OCI-LY1 (cell line): ENCODE data around the gene PCDH12.
A peak's percentile ranks its signal among the peaks of the same experiment; 100 is the strongest.
"Not testable (repeated sequence)": the region's sequence is repeated elsewhere in the genome, so short reads cannot be mapped to it uniquely, and the experiment has no call there.

Source experiments
- H2AFZ ChIP-seq: fragments of 200-600 bp; sonication (generic), shearing (Covaris generic); 2 replicates; pipeline ENCODE4 v1.6.0; 2014; ENCODE audit warnings: antibody characterized with exemption, mild to moderate bottlenecking, low read length
- H3F3A ChIP-seq: fragments of 200-600 bp; sonication (generic), shearing (Covaris generic); 2 replicates; pipeline ENCODE4 v1.6.0; 2014; ENCODE audit warnings: mild to moderate bottlenecking, antibody characterized with exemption, low read length, moderate library complexity; ENCODE audit not compliant: insufficient read depth
- H3K27ac ChIP-seq: fragments of 200-600 bp; sonication (generic); 2 replicates; pipeline ENCODE4 v1.5.1; 2014; ENCODE audit warnings: low read length, mixed run types, mild to moderate bottlenecking, low read depth; ENCODE audit not compliant: poor library complexity, severe bottlenecking
- H3K27me3 ChIP-seq: fragments of 200-600 bp; sonication (generic); 2 replicates; pipeline ENCODE4 v1.6.0; 2014; ENCODE audit warnings: antibody characterized with exemption, mild to moderate bottlenecking, low read length, moderate library complexity; ENCODE audit not compliant: insufficient read depth
- H3K36me3 ChIP-seq: fragments of 200-600 bp; sonication (generic); 2 replicates; pipeline ENCODE4 v1.6.1; 2014; ENCODE audit warnings: mild to moderate bottlenecking, antibody characterized with exemption, low read length, moderate library complexity, mixed read lengths; ENCODE audit not compliant: insufficient read depth
- H3K4me1 ChIP-seq: fragments of 200-600 bp; sonication (generic); 2 replicates; pipeline ENCODE4 v1.5.1; 2014; ENCODE audit warnings: mild to moderate bottlenecking, low read length, moderate library complexity; ENCODE audit not compliant: insufficient read depth, severe bottlenecking
- H3K4me2 ChIP-seq: fragments of 200-600 bp; sonication (generic), shearing (Covaris generic); 2 replicates; pipeline ENCODE4 v1.6.1; 2014; ENCODE audit warnings: low read length
- H3K4me3 ChIP-seq: fragments of 200-600 bp; sonication (generic); 2 replicates; pipeline ENCODE4 v1.5.1; 2014; ENCODE audit warnings: low read length, low read depth, mild to moderate bottlenecking, mixed read lengths; ENCODE audit not compliant: poor library complexity, severe bottlenecking
- H3K79me2 ChIP-seq: fragments of 200-600 bp; shearing (Covaris generic); 2 replicates; pipeline ENCODE4 v1.6.1; 2016; ENCODE audit warnings: mixed run types, low read length, mixed read lengths; ENCODE audit not compliant: insufficient read depth
- H3K9ac ChIP-seq: fragments of 200-600 bp; sonication (generic), shearing (Covaris generic); 2 replicates; pipeline ENCODE4 v1.6.1; 2014; ENCODE audit warnings: mild to moderate bottlenecking, low read length, mixed read lengths
- H3K9me2 ChIP-seq: fragments of 200-600 bp; sonication (generic), shearing (Covaris generic); 2 replicates; pipeline ENCODE4 v1.6.1; 2014; ENCODE audit warnings: low read depth, mild to moderate bottlenecking, low read length, mixed read lengths
- H3K9me3 ChIP-seq: fragments of 200-600 bp; shearing (Covaris generic); 2 replicates; pipeline ENCODE4 v1.6.1; 2014; ENCODE audit warnings: low read length, mixed read lengths
- H4K20me1 ChIP-seq: fragments of 200-600 bp; sonication (generic), shearing (Covaris generic); 2 replicates; pipeline ENCODE4 v1.6.0; 2016; ENCODE audit warnings: mild to moderate bottlenecking, low read length; ENCODE audit not compliant: insufficient read depth
- CTCF ChIP-seq: fragments of 200-600 bp; sonication (generic), shearing (Covaris generic); IDR thresholded peaks from 2 replicates; pipeline ENCODE4 v1.5.1; 2017; ENCODE audit warnings: mild to moderate bottlenecking, antibody characterized with exemption, low read length, moderate library complexity, mixed read lengths
- EZH2 ChIP-seq: fragments of 200-600 bp; sonication (generic), shearing (Covaris generic); IDR thresholded peaks from 2 replicates; pipeline ENCODE4 v1.8.0; 2017; ENCODE audit warnings: borderline replicate concordance, mixed run types, mild to moderate bottlenecking, antibody characterized with exemption, low read length, moderate library complexity, mixed read lengths

PCDH12 gene

GRCh38 chr5:141928051-141928450, 30.0 kb downstream of the PCDH12 start:
- no peaks in the 10 kb centered on the region for H3K9me3 ChIP-seq
- no peaks in the 10 kb centered on the region for H3K27me3 ChIP-seq
- no peak overlapping the region for H3K4me2 ChIP-seq
- no peak overlapping the region for H3K27ac ChIP-seq
- no peaks in the 10 kb centered on the region for H3K9me2 ChIP-seq
- H3K9ac ChIP-seq, result no peak overlapping the region
- TF ChIP-seq EZH2 (no peak), CTCF (no peak)
- H3F3A ChIP-seq, result no peaks in the 10 kb centered on the region
- no peaks in the 10 kb centered on the region for H4K20me1 ChIP-seq
- H3K79me2 ChIP-seq, result no peaks in the 10 kb centered on the region
- H3K4me1 ChIP-seq, result peaks cover 9% of the 10 kb centered on the region
- peaks cover 62% of the 10 kb centered on the region for H3K36me3 ChIP-seq
- no peak overlapping the region for H2AFZ ChIP-seq
- no peak overlapping the region for H3K4me3 ChIP-seq

GRCh38 chr5:141926434-141926833, 31.6 kb downstream of the PCDH12 start:
- H3K27ac ChIP-seq, result no peak overlapping the region
- H3K4me3 ChIP-seq, result no peak overlapping the region
- H3K9me3 ChIP-seq, result no peaks in the 10 kb centered on the region
- H2AFZ ChIP-seq, result no peak overlapping the region
- no peaks in the 10 kb centered on the region for H3K9me2 ChIP-seq
- peaks cover 50% of the 10 kb centered on the region for H3K36me3 ChIP-seq
- H3K4me2 ChIP-seq, result no peak overlapping the region
- H3F3A ChIP-seq, result no peaks in the 10 kb centered on the region
- H3K79me2 ChIP-seq, result no peaks in the 10 kb centered on the region
- H3K4me1 ChIP-seq, result peaks cover 18% of the 10 kb centered on the region
- TF ChIP-seq CTCF (no peak), EZH2 (no peak)
- no peaks in the 10 kb centered on the region for H3K27me3 ChIP-seq
- H4K20me1 ChIP-seq, result no peaks in the 10 kb centered on the region
- H3K9ac ChIP-seq, result no peak overlapping the region

DNA sequence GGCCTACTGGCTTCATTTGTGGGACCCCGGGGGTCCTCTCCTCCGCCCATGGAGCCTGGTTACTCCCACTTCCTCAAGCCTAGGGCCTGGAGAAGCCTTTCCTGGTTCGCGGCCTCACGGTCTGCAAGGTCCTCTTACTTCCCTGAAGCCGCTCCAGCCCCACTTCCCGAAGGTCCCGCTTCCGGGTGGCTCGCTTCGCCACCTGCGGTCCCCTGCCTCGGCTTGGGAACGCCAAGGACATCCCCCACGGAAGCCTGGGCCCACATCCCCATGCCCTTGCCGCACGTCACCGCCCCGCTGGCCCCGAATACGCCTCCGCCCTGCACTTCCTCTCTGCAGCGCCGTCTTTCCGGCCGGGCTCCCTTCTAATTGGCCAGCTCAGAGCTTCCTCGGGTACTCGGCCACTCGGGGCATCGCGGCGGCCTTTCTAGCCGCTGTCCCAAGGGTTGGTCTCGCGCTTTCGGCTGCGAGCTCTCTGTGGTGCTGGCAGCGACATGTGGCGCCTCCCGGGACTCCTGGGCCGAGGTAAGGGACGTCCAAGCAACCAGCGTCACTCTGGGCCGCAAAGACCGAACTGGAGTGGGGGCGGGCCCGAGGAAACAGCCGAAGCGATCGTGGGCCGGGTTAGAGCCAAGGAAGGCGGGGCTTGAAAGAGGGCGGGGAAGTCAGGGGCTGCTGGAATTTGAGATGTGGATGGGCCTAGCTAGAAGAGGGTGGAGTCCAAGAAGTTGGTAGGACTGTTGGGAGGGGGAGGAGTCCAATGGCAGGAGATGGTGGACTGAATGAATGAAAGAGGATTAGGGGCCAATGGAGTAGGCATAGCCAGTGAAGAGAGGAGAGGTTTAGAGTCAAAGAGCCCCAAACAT, 34.3 kb downstream of the PCDH12 start, which contains the start of gene DELE1:
TSS of gene DELE1 (plus strand) at position 424 of the 866 bp plus-strand sequence. CDS start at position 495, 71 bp downstream.
- H2AFZ ChIP-seq, result 0 out of 2 replicates have a peak within 1 kb of the TSS, but pooled peaks have one; percentile 78
- no peaks in the 10 kb centered on the region for H3F3A ChIP-seq
- H3K27me3 ChIP-seq, result no peaks in the 10 kb centered on the region
- H3K9ac ChIP-seq, result peak within 1 kb of the TSS; percentile 96
- peak within 1 kb of the TSS; percentile 94 for H3K4me3 ChIP-seq
- TF ChIP-seq CTCF (no peak), EZH2 (no peak)
- peak within 1 kb of the TSS; percentile 74 for H3K27ac ChIP-seq
- H3K79me2 ChIP-seq, result no peaks in the 10 kb centered on the region
- peak within 1 kb of the TSS; percentile 95 for H3K4me2 ChIP-seq
- H3K4me1 ChIP-seq, result peaks cover 18% of the 10 kb centered on the region
- no peaks in the 10 kb centered on the region for H3K9me3 ChIP-seq
- peaks cover 29% of the 10 kb centered on the region for H3K36me3 ChIP-seq
- no peaks in the 10 kb centered on the region for H4K20me1 ChIP-seq
- no peaks in the 10 kb centered on the region for H3K9me2 ChIP-seq

GRCh38 chr5:141922827-141923447, 35.1 kb downstream of the PCDH12 start:
- H3K9me2 ChIP-seq, H4K20me1 ChIP-seq, H3K27me3 ChIP-seq, H3K79me2 ChIP-seq, H3F3A ChIP-seq, H2AFZ ChIP-seq, H3K9me3 ChIP-seq: not testable (repeated sequence)
- peak overlapping the region; percentile 94 for H3K4me3 ChIP-seq
- peak overlapping the region; percentile 95 for H3K4me2 ChIP-seq
- peaks cover 22% of the 10 kb centered on the region for H3K36me3 ChIP-seq
- peak overlapping the region; percentile 74 for H3K27ac ChIP-seq
- H3K9ac ChIP-seq, result peak overlapping the region; percentile 96
- H3K4me1 ChIP-seq, result peaks cover 18% of the 10 kb centered on the region
